ENCODE data around the gene ASTN2.

DNA sequence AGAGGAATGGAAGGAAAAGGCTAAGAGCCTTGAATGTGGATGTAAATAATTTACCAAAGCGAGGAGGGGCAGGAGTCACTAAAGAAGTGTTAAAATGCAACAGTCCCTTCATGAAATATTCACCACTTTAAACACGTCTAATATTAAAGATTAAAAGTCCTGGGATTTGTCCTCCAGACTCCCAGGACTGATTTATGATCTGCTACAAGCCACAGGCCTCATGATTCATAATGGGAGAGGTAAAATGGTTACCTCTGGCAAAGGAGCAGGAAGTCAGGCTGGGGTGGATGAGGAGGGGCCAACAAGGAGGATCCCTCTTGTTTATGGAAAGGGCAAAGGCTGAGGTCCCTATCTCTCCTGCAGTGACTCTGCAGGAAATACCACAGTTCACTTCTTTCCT, 435.4 kb downstream of the ASTN2 start:
- TF ChIP-seq CEBPB (tag; IDR thresholded peaks at IDR 0.05): no peak
- TF ChIP-seq CC2D1A (IDR thresholded peaks at IDR 0.05): no peak
- no peak for TF ChIP-seq RBM34 (IDR thresholded peaks at IDR 0.05; ENCODE audit: borderline replicate concordance, insufficient read depth, low read length)
- TF ChIP-seq, protein P1, sequence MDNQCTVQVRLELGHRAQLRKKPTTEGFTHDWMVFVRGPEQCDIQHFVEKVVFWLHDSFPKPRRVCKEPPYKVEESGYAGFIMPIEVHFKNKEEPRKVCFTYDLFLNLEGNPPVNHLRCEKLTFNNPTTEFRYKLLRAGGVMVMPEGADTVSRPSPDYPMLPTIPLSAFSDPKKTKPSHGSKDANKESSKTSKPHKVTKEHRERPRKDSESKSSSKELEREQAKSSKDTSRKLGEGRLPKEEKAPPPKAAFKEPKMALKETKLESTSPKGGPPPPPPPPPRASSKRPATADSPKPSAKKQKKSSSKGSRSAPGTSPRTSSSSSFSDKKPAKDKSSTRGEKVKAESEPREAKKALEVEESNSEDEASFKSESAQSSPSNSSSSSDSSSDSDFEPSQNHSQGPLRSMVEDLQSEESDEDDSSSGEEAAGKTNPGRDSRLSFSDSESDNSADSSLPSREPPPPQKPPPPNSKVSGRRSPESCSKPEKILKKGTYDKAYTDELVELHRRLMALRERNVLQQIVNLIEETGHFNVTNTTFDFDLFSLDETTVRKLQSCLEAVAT (IDR thresholded peaks at IDR 0.05): no peak
- no peak for TF ChIP-seq NFIC (IDR thresholded peaks at IDR 0.05)
- no peak for TF ChIP-seq ZNF561 (CRISPR knock-in tag; conservative IDR thresholded peaks at IDR 0.05)
- no peak for TF ChIP-seq NR2C2 (CRISPR knock-in tag; IDR thresholded peaks at IDR 0.05)
- no peak for TF ChIP-seq NR2C2 (tag; IDR thresholded peaks at IDR 0.05)
- TF ChIP-seq, protein P2, sequence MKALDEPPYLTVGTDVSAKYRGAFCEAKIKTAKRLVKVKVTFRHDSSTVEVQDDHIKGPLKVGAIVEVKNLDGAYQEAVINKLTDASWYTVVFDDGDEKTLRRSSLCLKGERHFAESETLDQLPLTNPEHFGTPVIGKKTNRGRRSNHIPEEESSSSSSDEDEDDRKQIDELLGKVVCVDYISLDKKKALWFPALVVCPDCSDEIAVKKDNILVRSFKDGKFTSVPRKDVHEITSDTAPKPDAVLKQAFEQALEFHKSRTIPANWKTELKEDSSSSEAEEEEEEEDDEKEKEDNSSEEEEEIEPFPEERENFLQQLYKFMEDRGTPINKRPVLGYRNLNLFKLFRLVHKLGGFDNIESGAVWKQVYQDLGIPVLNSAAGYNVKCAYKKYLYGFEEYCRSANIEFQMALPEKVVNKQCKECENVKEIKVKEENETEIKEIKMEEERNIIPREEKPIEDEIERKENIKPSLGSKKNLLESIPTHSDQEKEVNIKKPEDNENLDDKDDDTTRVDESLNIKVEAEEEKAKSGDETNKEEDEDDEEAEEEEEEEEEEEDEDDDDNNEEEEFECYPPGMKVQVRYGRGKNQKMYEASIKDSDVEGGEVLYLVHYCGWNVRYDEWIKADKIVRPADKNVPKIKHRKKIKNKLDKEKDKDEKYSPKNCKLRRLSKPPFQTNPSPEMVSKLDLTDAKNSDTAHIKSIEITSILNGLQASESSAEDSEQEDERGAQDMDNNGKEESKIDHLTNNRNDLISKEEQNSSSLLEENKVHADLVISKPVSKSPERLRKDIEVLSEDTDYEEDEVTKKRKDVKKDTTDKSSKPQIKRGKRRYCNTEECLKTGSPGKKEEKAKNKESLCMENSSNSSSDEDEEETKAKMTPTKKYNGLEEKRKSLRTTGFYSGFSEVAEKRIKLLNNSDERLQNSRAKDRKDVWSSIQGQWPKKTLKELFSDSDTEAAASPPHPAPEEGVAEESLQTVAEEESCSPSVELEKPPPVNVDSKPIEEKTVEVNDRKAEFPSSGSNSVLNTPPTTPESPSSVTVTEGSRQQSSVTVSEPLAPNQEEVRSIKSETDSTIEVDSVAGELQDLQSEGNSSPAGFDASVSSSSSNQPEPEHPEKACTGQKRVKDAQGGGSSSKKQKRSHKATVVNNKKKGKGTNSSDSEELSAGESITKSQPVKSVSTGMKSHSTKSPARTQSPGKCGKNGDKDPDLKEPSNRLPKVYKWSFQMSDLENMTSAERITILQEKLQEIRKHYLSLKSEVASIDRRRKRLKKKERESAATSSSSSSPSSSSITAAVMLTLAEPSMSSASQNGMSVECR (CRISPR knock-in tag; IDR thresholded peaks at IDR 0.05): no peak
- TF ChIP-seq, protein P3, sequence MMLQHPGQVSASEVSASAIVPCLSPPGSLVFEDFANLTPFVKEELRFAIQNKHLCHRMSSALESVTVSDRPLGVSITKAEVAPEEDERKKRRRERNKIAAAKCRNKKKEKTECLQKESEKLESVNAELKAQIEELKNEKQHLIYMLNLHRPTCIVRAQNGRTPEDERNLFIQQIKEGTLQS (IDR thresholded peaks at IDR 0.05): no peak
- TF ChIP-seq, protein P3 (CRISPR knock-in tag; conservative IDR thresholded peaks at IDR 0.05): no peak
- TF ChIP-seq SMARCB1 (IDR thresholded peaks at IDR 0.05; ENCODE audit: insufficient read length, low read depth): no peak
- no peak for TF ChIP-seq FOXJ3 (CRISPR knock-in tag; IDR thresholded peaks at IDR 0.05)
- no peak for TF ChIP-seq NR1H2 (CRISPR knock-in tag; IDR thresholded peaks at IDR 0.05)

Measured in K562 (cell line).